ENCODE data around the gene DPH3.

The DPH3 gene

GRCh38 chr3:16227566-16227965 is 37.2 kb downstream of the DPH3 start:
- DNase-seq: no peak

- no peak for DNase-seq
Measured at GRCh38 chr3:16224325-16224724, 40.4 kb downstream of the DPH3 start.

- DNase-seq: no peak
Measured at GRCh38 chr3:16222547-16222946, 42.2 kb downstream of the DPH3 start.

- DNase-seq: no peak
Measured at GRCh38 chr3:16221990-16222389, 42.8 kb downstream of the DPH3 start.

- no peak for DNase-seq
Measured at GRCh38 chr3:16219777-16220176, 45.0 kb downstream of the DPH3 start.

- DNase-seq: no peak
Measured at GRCh38 chr3:16216373-16216935, 48.3 kb downstream of the DPH3 start.

- no peak for DNase-seq
Measured at GRCh38 chr3:16214366-16214765, 50.4 kb downstream of the DPH3 start.

GRCh38 chr3:16211176-16211904 is 53.4 kb downstream of the DPH3 start:
- no peak for DNase-seq
